ELF-1 (cell line): ENCODE data around the gene RFX4.

Experiments used
- DNase-seq: peaks from one replicate; pipeline ENCODE4 v3.0.0-alpha.2; 2016; ENCODE audit warnings: low read depth, low spot score

The RFX4 gene

GRCh38 chr12:106582641-106583230 is at the start of gene RFX4:
Gene RFX4 (plus strand): TSS chr12:106583004. CDS start chr12:106583321, 317 bp downstream.
- DNase-seq: peak; percentile 76

- no peak for DNase-seq
Measured at GRCh38 chr12:106541201-106541600, 41.6 kb upstream of the RFX4 start.

GRCh38 chr12:106551410-106551809 is 31.4 kb upstream of the RFX4 start:
- DNase-seq: peak; percentile 47

GRCh38 chr12:106552228-106552627 is 30.6 kb upstream of the RFX4 start:
- DNase-seq: no peak

- DNase-seq: no peak
Measured at GRCh38 chr12:106564678-106565329, 18.0 kb upstream of the RFX4 start.

GRCh38 chr12:106566771-106567170 is 16.0 kb upstream of the RFX4 start:
- no peak for DNase-seq

GRCh38 chr12:106573239-106573638 is 9.6 kb upstream of the RFX4 start:
- no peak for DNase-seq

- no peak for DNase-seq
Measured at GRCh38 chr12:106576848-106577247, 6.0 kb upstream of the RFX4 start.

- peak; percentile 21 for DNase-seq
Measured at GRCh38 chr12:106580671-106581508, 1.9 kb upstream of the RFX4 start.

- DNase-seq: peak; percentile 60
Measured at GRCh38 chr12:106581543-106582248, 1.1 kb upstream of the RFX4 start.

- DNase-seq: no peak
Measured at GRCh38 chr12:106582249-106582591, 584 bp upstream of the RFX4 start.

GRCh38 chr12:106583242-106584103 is 669 bp downstream of the RFX4 start:
- peak; percentile 66 for DNase-seq

GRCh38 chr12:106584104-106585064 is 1.6 kb downstream of the RFX4 start:
- DNase-seq: peak; percentile 61

- DNase-seq: no peak
Measured at GRCh38 chr12:106585105-106585520, 2.3 kb downstream of the RFX4 start.

- DNase-seq: peak; percentile 77
Measured at GRCh38 chr12:106585521-106586277, 2.9 kb downstream of the RFX4 start.

- peak; percentile 51 for DNase-seq
Measured at GRCh38 chr12:106586278-106586802, 3.5 kb downstream of the RFX4 start.

- peak; percentile 83 for DNase-seq
Measured at GRCh38 chr12:106586803-106587684, 4.2 kb downstream of the RFX4 start.

- DNase-seq: no peak
Measured at GRCh38 chr12:106588771-106589170, 6.0 kb downstream of the RFX4 start.
